GM12872 (cell line): ENCODE data around the gene LEF1.

Source experiments
- TF ChIP-seq, protein P1 (sequence below): IDR thresholded peaks from 3 replicates; pipeline ENCODE4 v1.5.1; 2011; ENCODE audit warnings: low read depth, mild to moderate bottlenecking, low read length, moderate library complexity; ENCODE audit not compliant: insufficient read depth

Gene LEF1

DNA sequence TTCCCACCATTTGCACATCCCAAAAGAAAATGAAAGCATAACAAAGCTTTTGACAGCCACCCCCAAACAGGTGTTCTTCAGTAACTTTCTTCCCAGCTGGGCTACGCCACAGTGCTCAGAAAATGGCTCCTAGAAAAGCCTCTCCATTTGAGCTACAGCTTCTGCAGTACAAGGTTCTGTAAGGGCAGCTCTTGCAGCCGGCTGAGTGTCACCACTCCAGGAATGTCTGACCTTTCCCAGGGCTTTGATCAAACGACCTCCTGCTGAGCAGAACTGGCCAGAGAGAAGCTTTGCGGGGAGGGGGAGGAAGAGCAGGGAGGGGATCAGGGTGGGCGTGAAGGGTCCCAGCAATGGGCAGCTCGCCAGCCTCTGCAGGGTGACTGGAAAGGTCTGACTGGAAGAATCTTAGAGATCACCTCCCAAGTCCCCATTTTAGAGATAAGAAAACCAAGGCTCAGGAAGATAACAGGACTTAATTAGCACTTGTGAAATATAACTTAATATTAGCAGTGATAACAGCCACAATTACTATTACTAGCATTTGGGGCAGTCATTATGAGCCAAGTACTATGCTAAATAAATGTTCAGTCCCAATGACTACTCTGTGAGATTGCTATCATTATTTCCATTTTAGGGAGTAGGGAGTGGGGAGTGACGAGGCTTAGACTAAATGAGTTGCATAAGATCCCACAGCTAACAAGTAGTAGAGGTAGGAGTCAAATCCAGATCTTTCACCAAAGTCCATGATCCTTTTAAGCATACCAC, 51.1 kb downstream of the LEF1 start:
- TF ChIP-seq, protein P1, sequence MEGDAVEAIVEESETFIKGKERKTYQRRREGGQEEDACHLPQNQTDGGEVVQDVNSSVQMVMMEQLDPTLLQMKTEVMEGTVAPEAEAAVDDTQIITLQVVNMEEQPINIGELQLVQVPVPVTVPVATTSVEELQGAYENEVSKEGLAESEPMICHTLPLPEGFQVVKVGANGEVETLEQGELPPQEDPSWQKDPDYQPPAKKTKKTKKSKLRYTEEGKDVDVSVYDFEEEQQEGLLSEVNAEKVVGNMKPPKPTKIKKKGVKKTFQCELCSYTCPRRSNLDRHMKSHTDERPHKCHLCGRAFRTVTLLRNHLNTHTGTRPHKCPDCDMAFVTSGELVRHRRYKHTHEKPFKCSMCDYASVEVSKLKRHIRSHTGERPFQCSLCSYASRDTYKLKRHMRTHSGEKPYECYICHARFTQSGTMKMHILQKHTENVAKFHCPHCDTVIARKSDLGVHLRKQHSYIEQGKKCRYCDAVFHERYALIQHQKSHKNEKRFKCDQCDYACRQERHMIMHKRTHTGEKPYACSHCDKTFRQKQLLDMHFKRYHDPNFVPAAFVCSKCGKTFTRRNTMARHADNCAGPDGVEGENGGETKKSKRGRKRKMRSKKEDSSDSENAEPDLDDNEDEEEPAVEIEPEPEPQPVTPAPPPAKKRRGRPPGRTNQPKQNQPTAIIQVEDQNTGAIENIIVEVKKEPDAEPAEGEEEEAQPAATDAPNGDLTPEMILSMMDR, result no peak

DNA sequence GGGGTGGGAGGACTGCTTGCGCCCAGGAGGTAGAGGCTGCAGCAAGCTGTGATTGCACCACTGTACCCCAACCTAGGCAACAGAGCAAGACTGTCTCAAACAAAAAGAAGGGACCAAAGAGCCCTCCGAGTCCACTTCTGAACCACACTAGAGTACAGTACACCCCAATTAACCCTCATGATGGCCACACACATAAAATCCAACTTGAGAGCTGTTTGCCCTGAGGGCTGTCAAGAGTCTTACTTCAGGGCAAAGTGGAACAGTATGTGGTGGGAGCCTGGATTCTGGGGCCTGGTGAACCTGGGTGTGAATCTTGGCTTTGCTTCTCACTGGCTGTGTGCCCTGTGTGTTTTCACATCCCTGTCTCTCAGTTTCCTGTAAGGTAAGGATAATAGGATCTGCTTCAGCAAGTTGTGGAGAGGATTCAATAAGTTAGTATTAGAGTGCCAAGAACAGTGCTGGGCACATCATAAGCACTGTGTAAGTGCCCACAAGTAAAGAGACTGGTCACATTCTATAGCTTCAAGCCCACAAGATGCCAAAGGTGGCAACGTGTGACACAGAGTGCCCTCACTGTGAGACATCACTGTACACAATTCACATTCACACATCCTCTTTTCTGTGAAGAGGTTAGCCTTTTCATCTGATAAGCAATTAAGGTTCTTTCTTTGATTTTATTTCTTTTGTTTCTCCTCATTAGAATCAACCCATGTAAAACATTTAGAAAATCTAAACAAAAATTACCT, 52.1 kb downstream of the LEF1 start:
- TF ChIP-seq, protein P1, result no peak

DNA sequence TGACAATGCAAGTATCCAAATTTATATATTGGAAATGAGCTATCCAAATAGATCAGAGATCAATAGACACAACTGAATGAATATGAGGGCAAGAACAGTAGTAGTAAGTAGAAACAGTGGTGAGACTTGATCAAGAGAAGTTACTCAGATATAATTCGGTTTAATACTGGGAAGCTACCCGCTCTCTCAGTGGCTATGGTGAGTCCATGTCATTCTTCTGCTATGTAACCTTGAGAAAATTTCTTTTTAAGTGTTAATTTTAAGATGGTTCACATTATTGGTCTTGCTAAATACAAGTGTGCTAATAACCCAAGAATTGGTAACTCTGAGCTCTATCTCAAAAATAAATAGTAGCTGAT, 53.6 kb downstream of the LEF1 start:
- TF ChIP-seq, protein P1, result no peak

DNA sequence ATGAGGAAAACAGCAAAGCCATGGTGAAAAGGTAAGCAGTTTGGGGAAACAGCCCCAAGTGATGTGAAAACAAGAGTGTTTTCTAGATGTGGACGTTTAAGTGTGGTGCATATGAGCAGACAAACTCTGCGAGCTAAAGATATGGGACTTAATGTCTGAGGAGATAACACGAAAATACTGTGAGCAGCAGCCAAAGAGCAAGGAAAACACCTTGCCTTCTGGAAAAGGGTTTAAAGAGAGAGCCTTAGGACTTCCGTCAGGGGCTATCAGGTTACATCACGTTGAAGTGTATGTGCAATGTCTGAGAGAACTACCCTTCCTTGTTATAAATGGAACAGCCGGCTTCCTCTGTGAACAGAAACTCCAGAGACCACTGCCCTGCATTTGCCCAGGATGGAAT, 54.2 kb downstream of the LEF1 start:
- TF ChIP-seq, protein P1, result no peak

DNA sequence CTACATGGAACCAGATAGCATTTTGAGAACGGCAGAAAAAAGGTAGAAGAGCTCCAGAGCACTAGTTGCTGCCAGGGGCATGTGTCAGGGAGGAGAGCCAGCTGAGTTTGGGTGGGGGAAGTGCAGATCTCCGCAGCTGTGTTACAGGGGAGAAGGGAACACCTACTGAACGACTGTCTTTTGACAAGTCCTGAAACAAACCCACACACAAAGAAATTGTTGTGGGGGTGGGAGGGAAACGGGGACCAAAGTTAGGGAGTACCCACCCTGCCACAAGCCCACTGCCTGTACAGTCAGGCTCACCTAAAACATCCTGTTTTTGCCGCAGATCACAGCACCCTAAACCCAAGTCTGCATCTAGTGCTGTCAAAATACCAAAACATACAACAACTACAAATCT, 55.5 kb downstream of the LEF1 start:
- TF ChIP-seq, protein P1, result no peak

DNA sequence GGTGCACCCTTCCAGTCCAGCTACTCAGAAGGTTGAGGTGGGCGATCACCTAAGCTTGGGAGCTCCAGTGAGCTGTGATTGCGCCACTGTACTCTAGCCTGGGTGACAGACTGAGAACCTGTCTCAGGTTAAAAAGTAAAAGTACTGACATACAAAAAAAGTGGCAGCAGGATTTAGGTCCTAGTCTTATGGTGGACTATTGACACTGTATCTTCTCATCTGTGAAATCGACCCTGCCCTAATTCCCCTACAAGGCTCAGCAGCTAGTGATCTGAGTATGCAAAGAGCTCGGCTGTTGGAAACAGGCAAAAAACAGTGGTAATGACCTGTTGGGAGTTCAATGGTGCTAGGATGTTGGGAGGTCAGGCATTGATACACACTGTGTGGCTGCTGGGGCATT, 57.0 kb downstream of the LEF1 start:
- TF ChIP-seq, protein P1, result no peak

DNA sequence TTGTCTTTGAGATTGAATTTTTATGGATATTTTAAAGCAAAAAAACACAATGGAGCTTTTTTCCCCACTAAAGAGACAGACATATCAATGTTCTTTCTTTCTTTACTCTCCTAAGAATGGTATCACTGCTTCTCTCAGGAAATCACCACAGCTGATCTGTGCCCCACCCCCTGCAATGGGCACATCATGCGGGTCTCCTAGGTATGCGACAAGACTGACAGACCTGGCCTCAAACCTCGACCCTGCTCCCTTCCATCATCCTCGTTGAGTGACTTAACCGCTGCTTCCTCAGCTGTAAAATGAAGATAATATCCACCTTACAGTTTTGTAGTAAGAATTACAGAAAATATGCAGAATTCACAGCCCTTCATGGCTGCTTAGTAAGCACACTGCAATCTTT, 58.3 kb downstream of the LEF1 start:
- TF ChIP-seq, protein P1, result no peak
